Measurements from ENCODE around the gene PSMB2. TPM values are rescaled to one million over a fixed set of nuclear protein-coding genes. Genes with fewer than 3 reads are reported as not detected.

The PSMB2 gene
- polyA plus RNA-seq, 1 donor from 2014 or later: 77.3 TPM

- peaks cover 0 to 4% (median 0%) of the 10 kb centered on the region in 3 donors for H3K4me1 Mint-ChIP-seq
- H3K27me3 Mint-ChIP-seq: no peaks in the 10 kb centered on the region
- H3K9me3 Mint-ChIP-seq: peaks cover 0 to 2% (median 0%) of the 10 kb centered on the region in 3 donors
- H3K4me3 Mint-ChIP-seq: peak overlapping the region in 1 of 4 donors; percentile 33
- H3K27ac Mint-ChIP-seq: no peak overlapping the region
- H3K36me3 Mint-ChIP-seq: no peaks in the 10 kb centered on the region
Measured at GRCh38 chr1:35659589-35659988, 18.3 kb upstream of the PSMB2 start.

- Mint-ChIP-seq H3K9me3 (peaks cover 0 to 2% (median 0%) of the 10 kb centered on the region in 3 donors), H3K27me3 (no peaks in the 10 kb centered on the region), H3K4me1 (peaks cover 0 to 4% (median 0%) of the 10 kb centered on the region in 3 donors), H3K36me3 (no peaks in the 10 kb centered on the region), H3K27ac (no peak overlapping the region), H3K4me3 (no peak overlapping the region)
Measured at GRCh38 chr1:35657851-35658250, 16.5 kb upstream of the PSMB2 start.

GRCh38 chr1:35656863-35657232 lies 15.5 kb upstream of the PSMB2 start:
- Mint-ChIP-seq H3K4me3 (no peak overlapping the region), H3K36me3 (no peaks in the 10 kb centered on the region), H3K4me1 (peaks cover 0 to 4% (median 0%) of the 10 kb centered on the region in 3 donors), H3K27me3 (no peaks in the 10 kb centered on the region), H3K9me3 (peaks cover 0 to 2% (median 0%) of the 10 kb centered on the region in 3 donors), H3K27ac (no peak overlapping the region)

- H3K27me3 Mint-ChIP-seq: no peaks in the 10 kb centered on the region
- no peaks in the 10 kb centered on the region for H3K36me3 Mint-ChIP-seq
- no peak overlapping the region for H3K4me3 Mint-ChIP-seq
- no peak overlapping the region for H3K27ac Mint-ChIP-seq
- H3K4me1 Mint-ChIP-seq: peaks cover 0 to 4% (median 0%) of the 10 kb centered on the region in 3 donors
- peaks cover 0 to 2% (median 0%) of the 10 kb centered on the region in 3 donors for H3K9me3 Mint-ChIP-seq
Measured at GRCh38 chr1:35656148-35656862, 15.0 kb upstream of the PSMB2 start.

GRCh38 chr1:35655196-35655595 lies 13.9 kb upstream of the PSMB2 start:
- H3K27me3 Mint-ChIP-seq: no peaks in the 10 kb centered on the region
- H3K27ac Mint-ChIP-seq: no peak overlapping the region
- H3K4me1 Mint-ChIP-seq: peaks cover 0 to 4% (median 0%) of the 10 kb centered on the region in 3 donors
- no peak overlapping the region for H3K4me3 Mint-ChIP-seq
- H3K9me3 Mint-ChIP-seq: no peaks in the 10 kb centered on the region
- no peaks in the 10 kb centered on the region for H3K36me3 Mint-ChIP-seq

GRCh38 chr1:35650416-35650815 lies 9.1 kb upstream of the PSMB2 start:
- H3K27me3 Mint-ChIP-seq: peaks cover 12% of the 10 kb centered on the region
- no peaks in the 10 kb centered on the region for H3K36me3 Mint-ChIP-seq
- no peaks in the 10 kb centered on the region for H3K9me3 Mint-ChIP-seq
- H3K27ac Mint-ChIP-seq: no peak overlapping the region
- peaks cover 0 to 2% (median 0%) of the 10 kb centered on the region in 3 donors for H3K4me1 Mint-ChIP-seq
- no peak overlapping the region for H3K4me3 Mint-ChIP-seq

- peak overlapping the region in 1 of 4 donors; percentile 17 for H3K4me3 Mint-ChIP-seq
- H3K27me3 Mint-ChIP-seq: peaks cover 16% of the 10 kb centered on the region
- H3K4me1 Mint-ChIP-seq: peaks cover 7 to 9% (median 8%) of the 10 kb centered on the region in 3 donors
- peak overlapping the region in 1 of 3 donors; percentile 60 for H3K27ac Mint-ChIP-seq
- H3K36me3 Mint-ChIP-seq: peaks cover 2% of the 10 kb centered on the region
- H3K9me3 Mint-ChIP-seq: no peaks in the 10 kb centered on the region
Measured at GRCh38 chr1:35646043-35646442, 4.7 kb upstream of the PSMB2 start.

- Mint-ChIP-seq H3K9me3 (no peaks in the 10 kb centered on the region), H3K27me3 (peaks cover 16% of the 10 kb centered on the region), H3K4me3 (peak overlapping the region; percentile 15 to 88 (median 37)), H3K4me1 (peaks cover 18 to 19% (median 18%) of the 10 kb centered on the region in 3 donors), H3K27ac (peak overlapping the region in 2 of 3 donors; percentile 16 to 65), H3K36me3 (peaks cover 2% of the 10 kb centered on the region)
Measured at GRCh38 chr1:35644204-35644603, 2.9 kb upstream of the PSMB2 start.

GRCh38 chr1:35642471-35642955 lies 1.2 kb upstream of the PSMB2 start:
- H3K4me1 Mint-ChIP-seq: peaks cover 29 to 30% (median 29%) of the 10 kb centered on the region in 3 donors

GRCh38 chr1:35640380-35641232 lies 720 bp downstream of the PSMB2 start:
- Mint-ChIP-seq H3K9me3 (no peaks in the 10 kb centered on the region), H3K4me3 (peak overlapping the region; percentile 99 to 100 (median 100)), H3K27me3 (peaks cover 4% of the 10 kb centered on the region), H3K36me3 (peaks cover 4% of the 10 kb centered on the region), H3K4me1 (peaks cover 32 to 35% (median 32%) of the 10 kb centered on the region in 3 donors), H3K27ac (peak overlapping the region; percentile 96 to 99 (median 99))

More at GRCh38 chr1:35642471-35642955, 1.2 kb upstream of the PSMB2 start:
- H3K9me3 Mint-ChIP-seq: no peaks in the 10 kb centered on the region
- H3K4me3 Mint-ChIP-seq: peak overlapping the region; percentile 99 to 100 (median 100)
- H3K27ac Mint-ChIP-seq: peak overlapping the region in 1 of 3 donors; percentile 96
- peaks cover 16% of the 10 kb centered on the region for H3K27me3 Mint-ChIP-seq
- peaks cover 2% of the 10 kb centered on the region for H3K36me3 Mint-ChIP-seq

GRCh38 chr1:35637401-35637809 lies 3.9 kb downstream of the PSMB2 start:
- peak overlapping the region in 3 of 4 donors; percentile 31 to 85 (median 81) for H3K4me3 Mint-ChIP-seq
- no peaks in the 10 kb centered on the region for H3K9me3 Mint-ChIP-seq
- H3K36me3 Mint-ChIP-seq: peaks cover 4% of the 10 kb centered on the region
- peaks cover 31 to 35% (median 32%) of the 10 kb centered on the region in 3 donors for H3K4me1 Mint-ChIP-seq
- H3K27me3 Mint-ChIP-seq: no peaks in the 10 kb centered on the region
- peak overlapping the region in 2 of 3 donors; percentile 73 for H3K27ac Mint-ChIP-seq

- Mint-ChIP-seq H3K9me3 (no peaks in the 10 kb centered on the region), H3K4me3 (no peak overlapping the region), H3K27me3 (no peaks in the 10 kb centered on the region), H3K4me1 (peaks cover 14 to 15% (median 14%) of the 10 kb centered on the region in 3 donors), H3K36me3 (peaks cover 6% of the 10 kb centered on the region), H3K27ac (no peak overlapping the region)
Measured at GRCh38 chr1:35633547-35633946, 7.8 kb downstream of the PSMB2 start.

- no peaks in the 10 kb centered on the region for H3K9me3 Mint-ChIP-seq
- no peaks in the 10 kb centered on the region for H3K27me3 Mint-ChIP-seq
- H3K27ac Mint-ChIP-seq: no peak overlapping the region
- no peak overlapping the region for H3K4me3 Mint-ChIP-seq
- peaks cover 0 to 4% (median 3%) of the 10 kb centered on the region in 3 donors for H3K4me1 Mint-ChIP-seq
- H3K36me3 Mint-ChIP-seq: peaks cover 6% of the 10 kb centered on the region
Measured at GRCh38 chr1:35631396-35631795, 9.9 kb downstream of the PSMB2 start.

GRCh38 chr1:35629051-35629450 lies 12.3 kb downstream of the PSMB2 start:
- H3K27me3 Mint-ChIP-seq: no peaks in the 10 kb centered on the region
- H3K4me3 Mint-ChIP-seq: no peak overlapping the region
- peaks cover 7% of the 10 kb centered on the region for H3K36me3 Mint-ChIP-seq
- H3K4me1 Mint-ChIP-seq: peaks cover 0 to 3% (median 3%) of the 10 kb centered on the region in 3 donors
- no peaks in the 10 kb centered on the region for H3K9me3 Mint-ChIP-seq
- H3K27ac Mint-ChIP-seq: no peak overlapping the region

GRCh38 chr1:35623832-35624231 lies 17.5 kb downstream of the PSMB2 start:
- H3K27me3 Mint-ChIP-seq: no peaks in the 10 kb centered on the region
- peaks cover 6% of the 10 kb centered on the region for H3K36me3 Mint-ChIP-seq
- H3K27ac Mint-ChIP-seq: no peak overlapping the region
- H3K4me3 Mint-ChIP-seq: no peak overlapping the region
- no peaks in the 10 kb centered on the region for H3K9me3 Mint-ChIP-seq
- peaks cover 0 to 8% (median 3%) of the 10 kb centered on the region in 3 donors for H3K4me1 Mint-ChIP-seq
